Kidney glomerular epithelial cell (primary cell): ENCODE measurements around the gene HRH1.
A peak's percentile ranks its signal among the peaks of the same experiment; 100 is the strongest.
"Not testable (repeated sequence)": the region's sequence is repeated elsewhere in the genome, so short reads cannot be mapped to it uniquely, and the experiment has no call there.

Experiments used
- DNase-seq: peaks from one replicate; lab custom pipeline; 2025; lab: John Stamatoyannopoulos, UW

HRH1 gene

DNA sequence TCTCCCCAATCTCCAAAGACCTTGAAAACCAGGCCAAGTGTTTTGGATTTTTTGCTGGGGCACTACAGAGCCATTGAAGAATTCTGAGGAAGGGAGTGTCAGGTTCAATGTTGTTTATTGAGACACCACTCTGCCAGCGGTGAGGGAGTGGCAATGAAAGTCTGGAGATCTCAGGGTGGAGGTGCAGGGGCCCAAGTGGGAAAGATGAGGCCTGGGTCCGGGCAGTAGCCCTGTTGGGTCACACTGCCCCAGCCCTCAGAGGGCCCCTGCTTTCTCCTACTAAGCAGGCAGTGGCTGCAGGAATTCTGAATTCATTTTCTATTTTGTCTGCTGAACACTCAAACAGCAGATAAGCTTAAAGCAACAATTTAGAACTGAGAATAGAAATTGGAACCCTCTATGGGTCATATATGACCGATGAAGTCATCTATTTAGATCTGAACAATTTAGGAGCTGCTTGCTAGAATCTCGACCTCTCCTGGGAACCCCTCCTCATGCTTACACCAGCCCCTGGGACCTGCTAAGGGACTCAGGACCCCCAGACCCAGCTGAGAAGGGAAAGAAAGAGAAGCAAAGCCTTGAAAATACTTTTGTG, 17.9 kb downstream of the HRH1 start:
- DNase-seq = no peak

DNA sequence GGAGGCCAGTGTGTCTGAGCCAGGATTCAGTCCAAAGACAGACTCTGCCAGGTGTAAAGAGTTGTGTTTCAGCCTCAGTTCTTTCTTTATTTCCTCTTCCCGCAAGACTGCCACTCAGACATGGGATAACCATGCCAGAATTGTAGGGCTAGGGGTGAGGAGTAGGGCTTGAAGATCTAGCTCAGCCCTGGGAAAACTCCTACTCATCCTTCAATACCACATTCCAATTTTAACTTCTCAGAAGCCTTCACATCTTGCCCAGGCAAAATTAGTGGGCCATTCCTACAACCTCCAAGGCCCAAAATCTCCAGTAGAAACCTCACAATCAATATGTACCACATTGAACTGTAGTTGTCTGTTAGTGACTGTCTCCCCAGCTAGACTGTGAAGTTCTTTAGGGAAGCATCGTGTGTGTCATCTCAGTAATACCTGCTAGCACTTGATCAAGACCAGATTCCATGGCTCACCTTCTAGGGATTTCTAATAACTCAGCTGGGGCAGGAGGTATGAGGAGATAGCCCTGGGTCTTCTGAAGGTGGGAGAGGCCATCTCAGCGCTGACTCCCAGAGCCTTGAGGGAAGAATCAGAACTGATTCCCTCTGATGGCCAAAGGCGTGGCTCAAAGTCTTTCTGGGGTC, 19.7 kb downstream of the HRH1 start:
- no peak for DNase-seq

DNA sequence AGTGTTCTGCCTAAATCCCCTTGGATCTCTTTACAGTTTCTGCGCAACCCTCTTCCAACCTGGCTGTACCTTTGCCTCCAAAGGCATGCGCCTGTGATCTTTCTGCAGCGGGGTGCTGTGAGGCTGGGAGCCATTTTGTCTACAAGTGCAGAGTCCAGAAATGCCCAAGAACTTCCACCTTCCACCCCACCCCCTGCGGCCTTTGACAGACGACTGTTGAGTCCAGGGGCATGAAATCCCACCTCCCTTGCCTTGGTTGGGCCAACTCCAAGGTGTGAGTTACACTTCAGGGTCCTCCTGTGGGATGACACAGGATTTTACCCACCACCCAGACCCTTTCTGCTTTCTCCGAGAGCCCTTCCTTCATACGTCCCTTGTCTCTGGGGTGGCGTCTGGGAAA, 24.1 kb downstream of the HRH1 start:
- no peak for DNase-seq

DNA sequence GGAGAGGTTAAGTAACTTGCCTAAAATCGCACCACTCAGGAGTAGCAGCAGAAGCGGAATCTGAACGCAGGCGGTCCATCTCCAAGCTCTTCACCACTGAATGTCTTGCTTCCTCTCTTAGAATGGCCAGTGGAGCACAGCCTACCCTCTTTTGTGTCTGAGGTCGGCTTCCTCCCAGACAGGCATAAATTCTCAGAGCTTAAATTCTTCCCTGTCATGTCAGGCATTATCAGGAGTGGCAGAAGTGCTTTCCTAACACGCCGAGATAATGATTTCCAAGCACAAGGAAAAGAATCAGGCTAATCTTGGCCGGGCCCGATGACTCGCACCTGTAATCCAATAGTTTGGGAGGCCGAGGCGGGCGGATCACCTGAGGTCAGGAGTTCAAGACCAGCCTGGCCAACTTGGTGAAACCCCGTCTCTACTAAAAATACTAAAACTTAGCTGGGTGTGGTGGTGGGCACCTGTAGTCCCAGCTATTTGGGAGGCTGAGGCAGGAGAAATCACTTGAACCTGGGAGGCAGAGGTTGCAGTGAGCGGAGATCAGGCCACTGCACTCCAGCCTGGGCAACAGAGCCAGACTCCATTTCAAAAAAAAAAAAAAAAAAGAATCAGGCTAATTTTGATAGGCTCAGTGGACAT, 30.2 kb downstream of the HRH1 start:
- not testable (repeated sequence) for DNase-seq

DNA sequence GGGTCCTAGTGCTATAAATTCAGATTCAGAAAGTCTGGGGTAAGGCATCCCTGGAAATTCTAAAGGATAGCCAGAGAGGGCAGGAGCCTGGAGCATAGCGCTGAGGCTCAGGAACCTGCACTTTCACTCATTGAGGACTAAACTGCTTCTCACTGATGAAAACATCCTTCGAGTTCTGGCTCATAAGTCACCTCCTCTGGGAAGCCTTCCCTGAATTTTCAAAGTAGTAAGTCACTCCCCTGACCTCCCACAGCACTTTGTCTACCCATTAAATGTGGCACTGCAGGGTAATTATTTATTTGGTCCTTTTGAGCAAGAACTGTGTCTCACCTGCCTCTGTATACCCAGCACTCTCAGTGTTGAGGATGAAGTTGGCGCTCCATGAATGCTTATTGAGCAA, 30.9 kb downstream of the HRH1 start:
- DNase-seq = no peak

DNA sequence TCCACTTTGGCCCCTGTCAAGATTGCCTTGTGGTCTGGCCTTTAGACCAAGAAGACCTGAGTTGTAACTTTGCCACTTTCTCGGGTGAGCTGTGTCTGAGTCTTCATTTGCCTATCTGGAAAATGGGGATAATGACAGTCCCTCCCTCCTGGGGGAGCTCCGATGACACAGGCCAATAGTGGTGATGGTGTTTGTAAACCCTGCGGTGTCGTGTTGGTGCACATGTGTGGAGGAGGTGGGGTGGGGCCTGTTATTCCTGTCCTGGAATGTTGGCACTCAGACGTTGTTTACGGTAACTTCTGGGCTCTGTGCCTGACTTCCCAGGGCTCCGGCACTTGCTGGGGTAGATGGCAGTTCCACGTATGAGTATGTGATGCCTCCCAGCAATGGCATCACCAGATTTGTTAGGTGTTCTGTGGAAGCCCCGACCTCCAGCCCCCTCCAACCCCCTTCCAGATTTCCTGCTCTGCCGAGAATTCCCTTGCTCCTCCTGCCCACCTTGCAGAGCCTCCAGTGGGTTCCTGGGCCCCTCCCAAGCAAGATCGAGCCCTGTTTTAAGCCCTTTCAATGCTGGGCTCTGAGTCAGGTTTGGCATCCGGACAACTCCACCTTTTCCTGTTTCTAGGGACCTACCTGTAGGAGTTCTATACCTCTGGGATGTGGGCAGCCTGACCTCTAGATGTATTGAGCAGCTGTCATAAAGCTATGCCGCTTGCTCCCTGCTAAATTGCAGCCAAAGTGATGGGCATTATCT, 31.4 kb downstream of the HRH1 start:
- DNase-seq = peak; percentile 50

DNA sequence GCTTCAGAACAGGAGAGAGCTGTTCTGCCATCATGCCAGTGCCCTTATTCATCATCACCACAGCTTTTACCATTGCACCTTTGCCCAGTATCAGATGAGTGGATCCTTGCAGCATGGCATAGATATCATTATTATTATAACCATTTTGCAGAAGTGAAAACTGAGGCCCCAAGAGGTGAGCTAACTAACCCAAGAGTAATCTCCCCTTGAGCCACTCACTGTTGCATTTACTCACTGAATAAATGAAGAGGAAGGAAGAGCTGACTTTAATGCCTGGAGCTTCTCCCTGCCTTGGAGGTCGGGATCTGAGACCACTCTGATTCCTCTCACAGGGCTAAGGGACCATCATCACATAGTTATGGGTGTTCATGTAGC, 32.0 kb downstream of the HRH1 start:
- no peak for DNase-seq

DNA sequence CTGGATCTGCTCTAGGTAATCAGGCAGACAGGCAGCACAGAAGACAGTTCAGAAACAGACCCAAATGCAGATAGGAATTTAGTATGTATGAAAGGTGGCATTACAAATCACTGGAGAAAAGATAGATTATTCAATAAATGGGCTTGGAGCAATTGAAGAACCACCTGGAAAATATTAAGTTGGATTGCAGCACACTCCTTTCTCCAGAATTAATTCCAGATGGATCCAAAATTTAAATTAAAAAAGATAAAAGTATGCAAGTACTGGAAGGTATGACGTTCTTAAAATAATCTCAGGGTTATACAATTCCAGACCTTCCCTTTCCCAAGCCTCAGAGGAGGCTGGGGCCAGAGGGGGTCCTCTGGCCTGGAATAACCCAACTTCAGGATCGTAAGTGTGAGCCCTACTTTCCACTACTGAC, 32.5 kb downstream of the HRH1 start:
- no peak for DNase-seq

DNA sequence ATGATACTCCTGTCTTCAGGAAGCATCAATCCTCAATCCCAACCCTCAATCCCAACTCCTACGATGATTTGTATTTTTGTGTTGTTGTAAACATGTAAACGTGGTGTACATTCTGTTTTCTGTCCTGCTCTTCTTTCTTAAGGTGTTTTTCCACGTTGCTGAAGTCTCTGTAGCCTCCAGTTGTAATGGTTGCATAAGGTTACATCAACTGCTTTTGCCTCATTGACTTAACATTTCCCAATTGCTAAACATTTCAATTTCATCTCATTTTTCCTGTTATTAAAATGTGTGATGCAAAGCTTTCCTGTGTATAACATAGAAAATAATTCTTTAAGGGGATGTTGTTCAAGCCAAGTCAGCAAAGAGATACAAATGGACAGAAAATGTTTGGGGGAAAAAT, 33.4 kb downstream of the HRH1 start:
- no peak for DNase-seq

DNA sequence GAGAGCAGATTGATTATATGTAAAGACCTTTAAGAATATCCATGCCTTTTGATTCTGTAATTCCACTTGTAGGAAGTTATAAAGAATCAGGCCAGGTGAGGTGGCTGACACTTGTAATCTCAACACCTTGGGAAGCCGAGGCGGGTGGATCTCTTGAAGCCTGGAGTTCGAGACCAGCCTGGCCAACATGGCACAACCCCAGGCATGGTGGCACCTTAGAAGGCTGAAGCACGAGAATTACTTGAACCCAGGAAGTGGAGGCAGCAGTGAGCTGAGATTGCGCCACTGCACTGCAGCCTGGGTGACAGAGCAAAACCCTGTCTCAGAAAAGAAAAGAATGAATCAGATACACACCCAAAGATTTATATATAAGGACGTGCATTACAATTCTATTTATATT, 33.9 kb downstream of the HRH1 start:
- DNase-seq = no peak

DNA sequence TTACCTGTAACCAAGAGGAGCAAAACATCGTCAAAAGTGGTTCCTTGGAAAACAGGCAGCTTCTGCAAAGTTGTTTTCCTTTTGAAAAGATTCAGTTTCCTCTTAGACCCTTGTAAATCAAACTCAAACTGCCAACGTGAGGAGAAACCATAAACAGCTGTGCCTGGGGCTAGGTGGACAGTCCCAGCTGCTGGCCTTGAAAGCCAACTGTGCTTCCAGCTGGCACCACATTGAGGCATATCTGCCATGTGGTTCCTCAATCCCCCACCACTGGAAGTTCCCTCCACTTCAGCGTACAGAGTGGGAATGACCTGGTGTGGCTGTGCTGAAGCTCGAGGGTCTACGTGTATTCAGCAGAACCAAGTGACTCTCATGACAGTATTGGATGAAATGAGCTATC, 40.9 kb downstream of the HRH1 start:
- DNase-seq = no peak

DNA sequence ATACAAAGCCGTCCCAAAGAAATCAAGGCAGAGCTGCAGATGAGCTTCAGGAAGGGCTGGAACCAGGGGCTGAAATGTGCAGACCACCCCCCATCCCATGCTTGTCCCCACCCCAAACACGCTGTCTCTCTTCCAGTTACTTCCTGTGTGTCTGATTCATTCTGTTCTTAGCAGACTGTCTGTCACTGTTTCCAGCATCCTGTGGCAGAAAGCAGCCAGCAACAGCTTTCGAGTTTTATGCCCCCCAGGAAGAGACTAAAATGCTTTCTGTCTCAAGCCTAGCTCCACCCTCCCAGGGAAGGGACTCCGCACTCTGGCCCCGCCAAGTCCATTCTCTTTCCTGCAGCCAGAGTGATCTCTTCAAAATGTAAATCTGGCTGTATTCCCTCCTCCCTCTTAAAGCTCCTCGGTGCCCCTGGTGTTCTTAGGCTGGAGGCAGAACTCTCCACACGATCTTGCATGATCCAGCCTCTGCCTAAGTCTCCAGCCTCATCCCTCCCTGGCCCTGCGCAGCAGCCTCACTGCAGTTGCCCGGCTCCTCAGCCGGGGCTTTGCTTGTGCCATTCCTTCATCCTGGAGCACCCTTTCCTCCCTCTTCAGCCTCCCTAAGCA, 41.5 kb downstream of the HRH1 start:
- no peak for DNase-seq

DNA sequence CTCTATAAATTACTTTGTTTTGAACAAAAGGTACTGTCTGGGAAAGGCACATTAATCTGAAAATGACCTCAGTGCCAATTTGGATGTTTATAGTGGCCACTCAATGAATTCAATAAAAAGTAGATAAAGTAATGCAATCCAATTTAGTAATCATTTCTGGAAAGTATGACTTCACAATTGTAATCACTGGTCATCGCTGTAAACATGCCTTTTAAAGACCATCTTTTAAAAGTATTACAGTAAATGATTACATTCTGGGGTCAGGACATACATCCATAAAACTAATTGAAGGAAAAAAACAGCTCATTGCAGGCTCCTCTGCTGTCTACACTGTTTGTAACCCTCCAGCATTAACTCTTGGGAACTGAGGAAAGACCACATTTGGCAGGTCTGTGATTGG, 43.2 kb downstream of the HRH1 start:
- DNase-seq = no peak

DNA sequence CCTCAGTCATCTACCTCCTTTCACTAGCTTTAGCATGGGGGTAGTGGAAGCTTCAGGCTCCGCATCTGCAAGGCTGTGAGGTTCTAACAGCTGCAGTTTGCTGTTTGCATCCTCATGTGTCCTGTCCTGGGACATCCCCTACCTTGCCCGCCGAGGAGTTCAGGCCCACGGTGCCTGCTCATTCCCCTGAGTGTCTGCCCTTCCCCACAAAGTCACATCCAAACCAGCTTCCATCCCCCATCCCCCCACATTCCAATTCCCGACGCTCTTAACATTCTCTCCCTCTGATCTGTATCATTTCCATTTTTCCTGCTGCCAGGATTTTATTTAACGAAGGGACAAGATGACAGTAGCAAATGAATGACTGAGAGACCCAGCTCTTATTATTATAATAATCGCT, 43.8 kb downstream of the HRH1 start:
- DNase-seq = no peak

DNA sequence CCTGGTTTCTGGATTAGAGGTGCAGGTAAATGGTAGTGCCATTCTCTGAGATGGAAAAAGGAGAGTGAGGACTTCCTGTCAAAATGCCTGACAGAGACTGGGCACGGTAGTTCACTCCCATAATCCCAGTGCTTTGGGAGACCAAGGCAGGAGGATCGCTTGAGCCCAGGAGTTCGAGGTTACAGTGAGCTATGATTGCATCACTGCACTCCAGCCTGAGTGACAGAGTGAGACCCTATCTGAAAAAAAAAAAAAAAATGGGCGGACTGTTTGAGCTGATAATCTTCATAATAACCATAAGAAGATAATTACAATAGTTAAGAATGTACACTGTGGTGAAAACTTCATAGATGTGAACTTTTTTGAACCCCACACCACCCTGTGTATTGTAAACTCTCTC, 44.2 kb downstream of the HRH1 start:
- no peak for DNase-seq

DNA sequence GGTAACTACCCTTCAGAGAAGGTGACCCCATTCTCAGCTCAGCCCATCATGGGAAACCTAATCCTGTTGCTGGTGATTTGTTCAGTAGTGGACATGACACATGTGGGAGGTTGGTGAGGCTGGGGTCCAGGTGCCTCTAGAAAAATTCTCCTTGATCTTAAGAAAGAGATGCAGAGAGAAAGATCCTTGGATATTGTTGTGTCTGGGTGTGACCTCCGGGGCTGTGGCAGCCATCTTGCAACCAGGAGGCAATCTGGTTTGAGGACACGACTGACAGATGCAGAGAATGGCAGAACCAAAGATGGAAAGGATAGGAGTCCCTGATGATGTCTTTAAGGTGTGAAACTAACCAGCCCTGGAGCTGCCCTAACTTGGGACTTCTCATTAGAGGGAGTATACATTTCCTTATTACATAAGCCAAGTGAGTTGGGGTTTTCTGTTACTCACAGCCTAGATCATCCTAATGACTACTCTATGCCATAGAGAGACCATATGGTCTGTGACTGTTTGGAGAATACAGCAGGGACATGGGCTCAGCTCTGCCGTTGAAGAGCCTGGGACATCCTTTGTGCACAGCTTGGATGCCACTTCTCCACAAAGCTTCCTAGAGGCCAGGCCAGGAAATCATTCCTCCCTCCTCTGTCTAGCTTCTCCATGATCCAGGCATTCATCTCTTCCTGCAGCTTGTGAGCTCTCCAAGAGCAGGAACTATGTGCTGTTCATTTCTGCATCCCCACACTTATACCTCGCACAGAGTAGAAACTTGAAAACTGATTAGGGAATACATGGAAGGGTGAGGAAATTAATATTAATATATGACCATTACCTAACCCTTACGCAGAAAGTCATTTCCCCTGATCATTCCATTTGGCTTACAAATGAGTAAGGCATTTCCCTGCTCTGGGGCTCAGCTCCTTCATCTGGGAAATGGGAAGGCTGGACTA, 45.9 kb downstream of the HRH1 start:
- DNase-seq = no peak

DNA sequence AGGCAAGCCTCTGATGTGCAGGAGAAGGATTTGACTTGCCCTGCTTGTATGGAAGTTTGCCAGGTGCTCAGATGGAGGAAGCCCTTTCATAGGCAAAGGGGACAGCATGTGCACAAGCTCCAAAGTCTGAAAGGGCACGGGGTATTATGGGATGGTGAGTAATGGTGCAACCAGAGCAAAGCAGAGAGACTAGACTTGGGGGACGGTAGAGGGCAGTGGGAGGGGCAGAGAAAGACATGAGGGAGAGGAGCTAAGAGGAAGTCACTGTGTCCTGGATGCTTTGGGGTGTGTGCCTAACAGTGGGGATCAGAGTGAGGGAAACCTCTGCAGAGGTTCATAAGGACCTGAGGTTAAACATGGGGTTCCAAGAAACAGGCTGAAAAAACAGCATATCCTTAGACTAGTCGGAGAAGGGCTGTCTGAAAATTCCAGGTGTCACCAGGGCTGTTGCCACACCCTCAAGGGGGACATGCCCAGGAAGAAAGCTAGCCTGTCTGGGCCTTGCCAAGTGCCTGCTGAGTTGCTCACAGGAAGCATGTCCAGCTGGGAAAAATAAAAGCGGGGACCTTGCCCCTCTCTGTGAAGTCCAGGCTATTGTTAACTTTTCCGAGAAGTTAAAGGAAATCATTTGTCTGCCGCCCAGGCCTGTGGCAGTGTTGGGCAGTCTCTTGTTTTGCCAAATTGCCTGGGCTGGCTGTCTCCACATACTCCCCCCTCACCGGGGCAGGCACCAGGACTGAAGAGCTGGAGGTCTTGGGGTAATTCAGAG, 47.1 kb downstream of the HRH1 start:
- no peak for DNase-seq

DNA sequence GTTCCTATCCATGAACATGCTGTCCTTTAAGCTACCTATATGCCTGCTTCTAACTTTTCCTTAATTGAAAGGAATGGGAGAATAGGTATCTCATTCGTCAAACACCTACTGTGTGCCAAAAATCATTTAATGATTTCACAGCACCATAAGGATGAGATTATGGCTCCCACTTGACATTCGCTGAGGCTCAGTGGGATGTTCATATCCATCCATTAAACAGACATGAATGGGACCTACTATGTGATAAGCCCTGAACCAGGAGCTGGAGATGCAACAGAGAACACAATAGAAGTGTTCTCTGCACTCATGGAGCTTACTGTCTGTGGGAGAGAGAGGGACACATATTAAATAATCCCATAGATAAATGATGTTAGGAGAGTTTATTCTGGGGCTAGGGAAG, 49.7 kb downstream of the HRH1 start:
- no peak for DNase-seq

DNA sequence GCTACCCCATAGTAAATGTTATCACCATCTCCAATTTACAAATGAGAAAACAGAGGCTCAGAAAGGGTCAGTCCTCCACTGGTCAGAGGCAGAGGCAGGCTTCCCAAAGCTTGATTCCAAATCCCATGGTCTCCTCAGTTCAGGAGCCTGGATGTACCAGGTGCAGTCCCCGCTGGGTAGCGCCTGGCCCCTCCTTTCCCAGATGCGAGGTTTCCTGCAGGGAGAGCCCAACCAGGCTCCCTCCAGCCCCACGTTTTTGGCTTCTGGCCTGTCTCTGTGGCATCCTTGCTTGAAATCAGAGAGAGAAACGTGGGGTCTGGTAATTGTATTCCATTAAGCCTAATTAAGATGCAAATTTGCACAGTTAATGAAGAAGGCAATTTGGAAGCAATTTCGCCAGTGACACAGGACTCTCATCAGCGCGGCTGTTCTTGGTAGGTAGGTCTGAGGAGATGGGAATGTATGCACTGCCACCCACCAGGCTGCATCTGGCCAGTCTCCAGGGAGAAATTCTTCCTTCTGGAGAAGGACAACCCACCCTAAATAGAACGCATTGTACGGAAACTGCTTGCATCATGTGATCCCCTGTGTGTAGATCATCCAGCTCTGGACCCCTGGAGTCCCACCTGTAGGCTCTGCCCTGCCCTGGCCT, 50.5 kb downstream of the HRH1 start:
- no peak for DNase-seq

DNA sequence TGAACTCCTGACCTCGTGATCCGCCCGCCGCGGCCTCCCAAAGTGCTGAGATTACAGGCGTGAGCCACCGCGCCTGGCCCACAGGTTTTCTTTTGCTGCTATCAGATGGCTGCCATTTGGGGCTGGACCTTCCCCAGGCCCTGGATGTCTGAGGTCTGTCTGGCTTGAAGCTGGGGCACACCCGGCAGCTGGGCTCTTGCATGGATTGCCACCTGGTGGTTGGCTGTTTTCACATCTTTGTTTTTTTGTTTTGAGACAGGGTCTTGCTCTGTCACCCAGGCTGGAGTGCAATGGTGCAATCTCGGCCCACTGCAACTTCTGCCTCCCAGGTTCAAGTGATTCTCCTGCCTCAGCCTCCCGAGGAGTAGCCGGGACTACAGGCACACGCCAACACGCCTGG, 51.6 kb downstream of the HRH1 start:
- DNase-seq = not testable (repeated sequence)
